ENCODE results near the gene RNF43. TPM values are rescaled to one million over a fixed set of nuclear protein-coding genes. Genes with fewer than 3 reads are reported as not detected.

The RNF43 gene
- total and polyA plus RNA-seq, 2 of the 13 experiments (the other 11 are each of a cell fraction or from before 2014, with no cell fraction given) = 31.0 to 53.4 TPM

- TF ChIP-seq HMGXB3 (CRISPR knock-in tag; IDR thresholded peaks at IDR 0.05; ENCODE audit: borderline replicate concordance) (no peak), POGZ (CRISPR knock-in tag; IDR thresholded peaks at IDR 0.05) (0 out of 2 replicates have a peak, but pooled peaks have one; percentile 3), ZNF776 (CRISPR knock-in tag; IDR thresholded peaks at IDR 0.05) (no peak), ZSCAN31 (CRISPR knock-in tag; IDR thresholded peaks at IDR 0.05; ENCODE audit: low read depth) (no peak), ZNF224 (CRISPR knock-in tag; IDR thresholded peaks at IDR 0.05) (no peak), ZNF329 (CRISPR knock-in tag; IDR thresholded peaks at IDR 0.05; ENCODE audit: low read depth) (no peak), ZNF546 (CRISPR knock-in tag; conservative IDR thresholded peaks at IDR 0.05) (no peak), TAF1 (CRISPR knock-in tag; IDR thresholded peaks at IDR 0.05) (no peak), KDM4B (CRISPR knock-in tag; IDR thresholded peaks at IDR 0.05) (no peak), RBM39 (IDR thresholded peaks at IDR 0.05; ENCODE audit: low read depth, low read length, poor library complexity, severe bottlenecking) (no peak), ZNF501 (CRISPR knock-in tag; IDR thresholded peaks at IDR 0.05) (no peak), YEATS2 (CRISPR knock-in tag; IDR thresholded peaks at IDR 0.05; ENCODE audit: borderline replicate concordance) (0 out of 2 replicates have a peak, but pooled peaks have one; percentile 8), EP300 (IDR thresholded peaks at IDR 0.05; ENCODE audit: low read depth in 2 of 2, low read length in 2 of 2) (no peak), EP300 (CRISPR knock-in tag; IDR thresholded peaks at IDR 0.05; ENCODE audit: borderline replicate concordance) (no peak), FOXJ3 (CRISPR knock-in tag; IDR thresholded peaks at IDR 0.05; ENCODE audit: borderline replicate concordance) (no peak), KDM5B (CRISPR knock-in tag; IDR thresholded peaks at IDR 0.05; ENCODE audit: borderline replicate concordance) (no peak), ZFP1 (CRISPR knock-in tag; IDR thresholded peaks at IDR 0.05) (no peak), NFIC (IDR thresholded peaks at IDR 0.05; ENCODE audit: low read length) (0 out of 2 replicates have a peak, but pooled peaks have one; percentile 28), ZC3H13 (CRISPR knock-in tag; IDR thresholded peaks at IDR 0.05) (peak; percentile 56; the same call in 1 of the 2 replicates), ZBTB7B (CRISPR knock-in tag; IDR thresholded peaks at IDR 0.05) (no peak), ZNF160 (CRISPR knock-in tag; IDR thresholded peaks at IDR 0.05) (0 out of 2 replicates have a peak, but pooled peaks have one; percentile 15), NFATC3 (CRISPR knock-in tag; IDR thresholded peaks at IDR 0.05) (no peak), GATAD2A (CRISPR knock-in tag; IDR thresholded peaks at IDR 0.05) (peak; percentile 9)
- TF ChIP-seq, protein P1, sequence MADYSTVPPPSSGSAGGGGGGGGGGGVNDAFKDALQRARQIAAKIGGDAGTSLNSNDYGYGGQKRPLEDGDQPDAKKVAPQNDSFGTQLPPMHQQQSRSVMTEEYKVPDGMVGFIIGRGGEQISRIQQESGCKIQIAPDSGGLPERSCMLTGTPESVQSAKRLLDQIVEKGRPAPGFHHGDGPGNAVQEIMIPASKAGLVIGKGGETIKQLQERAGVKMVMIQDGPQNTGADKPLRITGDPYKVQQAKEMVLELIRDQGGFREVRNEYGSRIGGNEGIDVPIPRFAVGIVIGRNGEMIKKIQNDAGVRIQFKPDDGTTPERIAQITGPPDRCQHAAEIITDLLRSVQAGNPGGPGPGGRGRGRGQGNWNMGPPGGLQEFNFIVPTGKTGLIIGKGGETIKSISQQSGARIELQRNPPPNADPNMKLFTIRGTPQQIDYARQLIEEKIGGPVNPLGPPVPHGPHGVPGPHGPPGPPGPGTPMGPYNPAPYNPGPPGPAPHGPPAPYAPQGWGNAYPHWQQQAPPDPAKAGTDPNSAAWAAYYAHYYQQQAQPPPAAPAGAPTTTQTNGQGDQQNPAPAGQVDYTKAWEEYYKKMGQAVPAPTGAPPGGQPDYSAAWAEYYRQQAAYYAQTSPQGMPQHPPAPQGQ (CRISPR knock-in tag; IDR thresholded peaks at IDR 0.05; ENCODE audit: borderline replicate concordance) = no peak
- TF ChIP-seq, protein P2, sequence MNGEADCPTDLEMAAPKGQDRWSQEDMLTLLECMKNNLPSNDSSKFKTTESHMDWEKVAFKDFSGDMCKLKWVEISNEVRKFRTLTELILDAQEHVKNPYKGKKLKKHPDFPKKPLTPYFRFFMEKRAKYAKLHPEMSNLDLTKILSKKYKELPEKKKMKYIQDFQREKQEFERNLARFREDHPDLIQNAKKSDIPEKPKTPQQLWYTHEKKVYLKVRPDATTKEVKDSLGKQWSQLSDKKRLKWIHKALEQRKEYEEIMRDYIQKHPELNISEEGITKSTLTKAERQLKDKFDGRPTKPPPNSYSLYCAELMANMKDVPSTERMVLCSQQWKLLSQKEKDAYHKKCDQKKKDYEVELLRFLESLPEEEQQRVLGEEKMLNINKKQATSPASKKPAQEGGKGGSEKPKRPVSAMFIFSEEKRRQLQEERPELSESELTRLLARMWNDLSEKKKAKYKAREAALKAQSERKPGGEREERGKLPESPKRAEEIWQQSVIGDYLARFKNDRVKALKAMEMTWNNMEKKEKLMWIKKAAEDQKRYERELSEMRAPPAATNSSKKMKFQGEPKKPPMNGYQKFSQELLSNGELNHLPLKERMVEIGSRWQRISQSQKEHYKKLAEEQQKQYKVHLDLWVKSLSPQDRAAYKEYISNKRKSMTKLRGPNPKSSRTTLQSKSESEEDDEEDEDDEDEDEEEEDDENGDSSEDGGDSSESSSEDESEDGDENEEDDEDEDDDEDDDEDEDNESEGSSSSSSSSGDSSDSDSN (CRISPR knock-in tag; IDR thresholded peaks at IDR 0.05) = no peak
Observed at GRCh38 chr17:58382872-58383242, 34.5 kb downstream of the RNF43 start (continued).
